GM18861 (cell line): Measurements from ENCODE around the gene AKAP13.

ENCODE experiments used
- ATAC-seq: cut with Tn5 transposase; IDR thresholded peaks from one replicate; pipeline ENCODE4 v1.9.1; 2021; ENCODE audit not compliant: unreplicated experiment

Gene AKAP13

DNA sequence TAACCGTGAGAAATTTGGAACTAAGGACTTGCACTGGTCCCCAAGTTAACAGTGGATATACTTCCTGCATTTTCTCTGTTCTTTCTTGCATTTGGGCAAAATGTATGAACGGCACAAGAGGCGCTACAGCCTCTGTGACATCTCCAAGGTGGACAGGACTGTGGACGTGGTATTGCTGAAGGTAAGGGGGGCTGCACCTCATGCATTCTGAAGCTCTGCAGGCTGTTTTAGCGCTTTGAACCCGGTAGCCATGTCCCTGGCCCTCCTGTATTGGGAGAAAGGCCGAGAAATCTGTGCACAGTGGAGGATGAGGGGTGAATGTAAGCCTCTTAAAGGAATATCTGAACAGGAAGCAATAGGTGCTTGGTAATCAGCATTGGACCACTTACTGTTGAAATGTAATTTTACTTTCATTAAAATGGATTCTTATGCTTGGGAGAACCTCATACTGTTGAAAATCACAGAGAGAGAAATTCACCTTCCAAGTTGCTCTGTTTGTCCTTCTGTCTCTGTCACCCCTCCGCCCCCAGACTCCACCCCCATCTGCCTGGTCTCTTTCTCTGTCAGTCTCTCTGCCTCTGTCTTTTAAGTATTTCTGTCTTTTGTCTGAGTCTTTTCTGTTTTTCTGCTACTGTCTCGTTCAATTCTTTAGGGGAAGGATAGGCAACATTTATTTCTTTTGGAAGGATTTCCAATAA, 239.7 kb downstream of the AKAP13 start:
- no peak for ATAC-seq

DNA sequence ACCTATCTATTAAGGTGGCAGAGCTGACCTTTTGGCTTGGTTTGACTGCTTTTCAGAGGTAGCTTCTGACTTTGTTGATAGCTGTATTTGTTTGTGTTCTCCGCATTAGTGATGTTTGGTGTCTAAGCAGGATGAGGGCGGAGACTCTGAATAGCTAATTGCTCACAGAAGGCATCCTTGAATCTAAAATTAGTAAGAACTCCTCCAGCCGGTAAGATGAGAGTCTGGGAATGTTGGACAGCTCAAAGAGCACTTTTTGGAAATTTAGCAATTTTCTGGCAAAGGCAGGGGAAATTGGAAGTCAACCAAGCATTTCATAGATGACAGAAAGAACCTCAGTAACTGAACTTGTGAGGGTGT, 240.3 kb downstream of the AKAP13 start:
- no peak for ATAC-seq

DNA sequence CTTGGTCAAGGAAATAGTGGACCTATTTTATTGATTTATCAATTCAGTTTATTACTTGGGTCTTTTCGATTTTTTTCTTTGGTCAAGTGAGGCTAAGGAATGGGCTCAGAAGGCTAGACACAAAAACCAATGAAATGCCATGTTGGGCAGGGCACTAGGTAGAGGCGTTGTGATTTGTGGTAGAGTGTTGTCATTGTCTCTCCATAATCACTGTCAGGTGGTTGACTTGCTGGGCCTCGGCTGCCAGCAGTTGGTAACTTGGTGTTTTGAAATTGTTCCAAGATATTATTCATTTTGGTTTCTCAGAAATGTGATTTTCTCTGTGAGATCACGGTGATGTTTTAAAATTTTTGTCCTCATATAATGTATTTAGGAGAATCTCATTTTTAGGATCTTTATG, 240.7 kb downstream of the AKAP13 start:
- ATAC-seq, result no peak

DNA sequence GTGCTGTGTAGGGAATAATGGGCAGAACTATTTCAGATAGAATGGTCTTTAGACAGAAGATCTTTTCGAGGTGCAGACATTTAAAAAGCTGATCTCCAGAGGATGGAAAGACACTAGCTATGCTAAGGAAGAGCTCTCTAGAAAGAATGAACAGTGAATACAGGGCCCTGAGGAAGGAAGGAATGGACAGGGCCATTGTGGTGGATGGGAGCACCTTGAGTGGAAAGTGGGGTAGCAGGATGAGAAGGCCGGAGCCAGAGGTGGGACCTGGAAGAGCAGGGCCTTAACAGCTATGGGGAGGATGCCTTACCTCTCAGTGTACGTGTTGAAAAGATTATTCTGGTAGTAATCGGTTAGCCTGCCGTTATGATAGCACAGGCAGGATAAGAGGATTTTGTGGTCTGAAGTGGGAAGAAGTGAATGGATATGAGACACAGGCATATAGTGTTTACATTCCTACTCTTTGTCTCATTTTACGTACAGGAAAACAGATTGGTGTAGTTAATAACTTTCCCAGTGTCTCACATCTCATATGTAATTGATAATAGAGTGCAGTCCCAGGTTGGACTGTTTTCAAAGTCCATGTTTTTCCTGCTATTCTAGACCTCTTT, 241.9 kb downstream of the AKAP13 start:
- ATAC-seq, result no peak

DNA sequence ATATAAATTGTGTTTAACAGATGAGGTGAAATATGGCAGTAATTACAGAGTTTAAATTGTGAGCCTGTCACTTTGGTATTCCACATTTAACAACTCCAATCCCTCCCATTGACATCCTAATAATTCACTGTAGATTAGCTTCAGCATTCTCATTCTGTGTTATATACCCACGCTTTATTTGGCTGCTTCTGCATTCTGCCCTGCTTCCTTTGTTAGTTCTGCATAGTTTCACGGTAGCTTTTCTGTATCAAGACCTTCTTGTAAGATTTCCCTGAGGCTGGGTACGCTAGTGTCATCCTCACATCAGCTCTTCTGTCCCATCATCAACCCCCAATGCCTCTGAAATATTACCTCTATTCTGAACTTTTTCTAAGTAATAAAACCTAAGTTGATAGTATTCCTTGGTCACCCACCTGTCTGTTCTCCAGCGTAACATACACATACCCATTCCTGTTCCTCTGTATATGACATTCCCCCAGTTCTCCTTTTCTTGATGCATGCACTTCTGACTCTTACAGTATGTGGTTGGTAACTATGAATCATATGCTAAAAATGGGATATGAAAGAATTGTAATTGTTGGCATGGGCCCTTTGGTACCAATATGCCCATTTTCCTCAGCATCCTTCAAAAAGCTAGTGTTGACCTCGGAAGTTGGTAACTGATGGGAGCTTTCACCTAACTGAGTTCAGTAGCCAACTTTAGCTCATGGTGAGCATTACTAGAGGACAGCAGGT, 243.1 kb downstream of the AKAP13 start:
- no peak for ATAC-seq

DNA sequence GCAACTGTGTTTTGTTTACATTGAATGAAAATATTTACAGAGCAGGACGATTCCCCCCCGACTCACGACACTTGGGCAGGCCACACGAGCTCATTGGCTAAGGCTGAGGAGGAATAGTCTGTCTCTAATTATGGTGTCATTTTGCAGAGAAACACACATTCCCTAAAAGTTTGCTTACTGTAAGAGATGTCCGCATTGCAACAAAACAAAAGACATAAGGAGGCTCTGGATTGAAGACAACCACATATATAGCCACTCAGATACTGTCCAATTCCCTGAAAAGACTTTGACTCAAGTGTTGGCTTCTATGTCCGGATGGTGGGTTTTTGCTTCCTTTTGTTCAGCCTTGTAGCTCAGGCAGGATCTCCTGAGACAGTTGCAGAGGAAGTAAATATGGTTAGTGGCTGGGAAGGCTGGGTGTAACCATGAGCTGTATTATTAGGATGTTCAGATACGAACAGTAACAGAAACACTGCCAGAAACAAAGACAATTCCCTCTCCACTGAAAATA, 243.9 kb downstream of the AKAP13 start:
- ATAC-seq, result no peak

DNA sequence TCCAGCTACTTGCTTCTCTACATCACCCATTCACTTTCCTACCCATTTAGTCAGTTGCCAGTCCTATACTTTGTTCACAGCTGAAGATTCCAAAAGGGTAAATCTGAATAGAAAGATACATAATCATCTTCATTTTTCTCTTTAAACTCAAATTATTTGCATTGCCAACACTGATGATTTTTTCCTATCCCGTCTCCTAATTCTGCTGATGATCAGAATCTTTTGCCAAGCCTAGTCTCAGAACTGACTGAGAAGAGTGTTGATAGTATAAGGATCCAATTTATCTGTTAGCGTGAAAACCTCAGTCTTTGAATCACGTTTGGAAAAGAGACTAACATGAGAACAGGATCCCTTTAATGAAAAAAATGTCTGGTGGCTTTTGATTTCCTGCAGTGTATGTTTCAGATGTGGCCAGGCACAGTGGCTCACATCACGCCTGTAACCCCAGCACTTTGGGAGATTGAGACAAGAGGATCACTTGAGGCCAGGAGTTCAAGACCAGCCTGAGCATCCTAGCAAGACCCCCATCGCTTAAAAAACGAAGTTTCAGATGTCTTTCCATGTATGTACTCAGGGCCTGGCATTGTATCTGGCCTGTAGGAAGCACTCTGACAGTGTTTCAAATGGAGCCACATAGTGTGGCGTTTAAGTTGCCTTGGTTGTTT, 244.9 kb downstream of the AKAP13 start:
- ATAC-seq, result no peak

DNA sequence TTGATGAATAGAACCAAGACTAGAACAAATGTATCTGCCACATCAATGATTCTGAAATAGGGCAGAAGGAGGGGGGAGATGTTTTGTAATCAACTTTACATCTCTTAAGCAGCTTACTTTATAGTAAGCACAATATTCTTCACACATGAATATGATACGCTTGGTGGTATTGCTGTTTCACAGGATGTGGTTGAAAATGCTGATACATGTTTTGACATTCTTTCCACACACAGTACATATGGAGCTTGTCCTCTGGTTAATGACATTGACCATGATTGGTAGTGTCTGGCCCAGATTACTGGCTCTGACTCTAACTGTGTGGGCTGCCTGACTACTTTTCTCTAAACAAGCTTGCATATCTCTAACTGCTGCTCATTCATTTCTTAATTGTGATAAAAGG, 245.5 kb downstream of the AKAP13 start:
- ATAC-seq, result peak; percentile 72

DNA sequence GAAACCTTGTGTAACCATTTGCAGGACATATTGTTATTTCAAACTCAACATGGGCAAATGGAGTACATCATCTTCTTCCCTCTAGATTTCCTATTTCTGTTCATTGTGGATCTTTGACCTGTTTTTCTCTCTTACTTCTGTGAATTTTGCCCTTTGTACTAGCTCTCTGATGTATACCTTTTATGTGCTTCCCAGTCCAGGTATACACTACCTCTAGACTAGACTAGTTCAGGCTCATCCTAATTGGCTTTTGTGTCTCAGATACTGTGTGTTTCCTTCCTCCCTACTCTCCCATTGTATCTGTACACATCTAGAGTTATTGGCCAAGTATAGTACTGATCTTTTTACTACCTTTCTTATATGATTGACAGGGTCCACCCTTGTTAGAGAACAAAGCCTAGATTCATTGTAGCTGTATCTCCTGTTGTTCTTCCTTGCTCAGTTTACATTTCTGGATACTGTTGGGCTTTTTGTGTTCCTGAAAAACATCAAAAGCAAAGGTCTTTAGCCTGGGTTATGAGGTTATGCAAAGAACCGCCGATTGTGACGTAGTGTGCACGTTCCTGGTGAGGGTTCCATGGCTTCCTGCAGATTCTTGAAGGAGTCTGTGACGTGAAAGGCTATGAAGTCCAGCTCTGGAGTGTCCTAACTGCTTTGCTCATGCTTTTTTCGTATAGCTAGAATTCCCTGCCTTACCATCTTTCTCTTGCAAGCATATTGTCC, 247.0 kb downstream of the AKAP13 start:
- no peak for ATAC-seq

DNA sequence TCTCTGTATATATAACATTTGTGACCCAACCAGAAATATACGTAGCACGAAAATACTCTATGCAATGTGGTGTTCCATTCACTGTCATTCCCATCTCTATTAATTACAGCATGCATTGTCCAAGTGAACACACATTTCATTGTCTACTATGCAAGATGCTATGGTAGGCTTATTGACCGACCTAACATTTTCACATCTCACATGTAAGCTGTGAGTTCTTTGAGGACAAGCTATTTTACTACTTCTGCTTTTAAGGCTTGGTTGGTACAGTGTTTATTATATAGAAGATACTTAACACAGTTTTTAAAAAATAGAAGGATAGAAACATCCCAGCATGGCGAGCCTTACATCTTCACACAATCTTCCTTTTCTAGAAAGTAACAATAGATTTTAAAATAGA, 249.9 kb downstream of the AKAP13 start:
- no peak for ATAC-seq

DNA sequence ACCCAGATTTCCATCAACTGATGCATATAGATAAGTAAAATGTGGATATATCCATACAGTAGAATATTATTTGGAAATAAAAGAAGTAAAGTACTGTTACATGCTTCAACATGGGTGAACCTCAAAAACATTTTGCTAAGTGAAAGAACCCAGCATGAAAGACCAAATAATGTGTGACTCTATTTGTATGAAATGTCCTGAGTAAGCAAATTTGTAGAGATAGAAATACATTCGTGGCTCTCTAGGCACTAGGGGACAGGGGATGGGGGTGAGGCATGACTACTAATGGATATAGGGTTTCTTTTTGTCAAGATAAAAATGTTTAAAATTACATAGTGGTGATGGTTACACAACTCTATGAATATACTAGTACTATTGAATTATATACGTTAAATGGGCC, 250.6 kb downstream of the AKAP13 start:
- ATAC-seq, result no peak

DNA sequence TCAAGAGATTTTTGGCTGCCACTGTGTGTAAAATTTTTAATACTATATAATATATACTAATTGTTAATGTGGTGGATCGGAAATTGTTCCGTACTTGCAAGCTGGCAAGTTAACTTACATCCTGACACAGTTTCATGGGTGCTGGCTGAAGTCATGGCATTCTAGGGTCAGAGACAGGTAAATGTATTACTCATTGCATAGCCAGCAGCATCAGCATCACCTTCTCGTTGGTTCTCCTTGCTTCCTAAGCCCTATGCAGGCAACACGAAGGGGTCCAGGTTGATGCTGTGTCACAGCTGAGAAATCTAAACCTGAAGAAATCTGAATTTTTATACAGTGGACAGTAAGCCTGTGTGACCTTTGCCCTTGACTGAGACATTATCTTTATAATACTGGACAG, 251.6 kb downstream of the AKAP13 start:
- ATAC-seq, result no peak

DNA sequence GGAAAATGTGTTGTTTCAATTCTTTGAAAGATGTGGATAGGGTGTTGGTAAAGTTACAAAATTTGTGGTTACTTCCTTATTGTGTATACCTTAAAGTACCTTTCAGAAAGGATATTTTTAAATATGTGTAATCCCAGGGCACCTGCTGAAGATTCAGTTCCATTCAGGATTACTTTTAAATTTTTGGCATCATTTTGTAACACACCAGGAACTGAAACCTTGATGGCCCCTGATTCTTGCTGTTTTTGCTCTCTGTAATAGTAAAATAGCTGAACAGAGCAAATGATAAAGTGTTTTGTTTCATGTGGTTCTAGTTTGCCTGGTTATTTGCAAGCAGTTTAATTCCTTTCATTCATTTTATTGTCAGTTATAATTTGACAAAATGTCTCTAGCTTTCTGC, 253.5 kb downstream of the AKAP13 start:
- no peak for ATAC-seq

DNA sequence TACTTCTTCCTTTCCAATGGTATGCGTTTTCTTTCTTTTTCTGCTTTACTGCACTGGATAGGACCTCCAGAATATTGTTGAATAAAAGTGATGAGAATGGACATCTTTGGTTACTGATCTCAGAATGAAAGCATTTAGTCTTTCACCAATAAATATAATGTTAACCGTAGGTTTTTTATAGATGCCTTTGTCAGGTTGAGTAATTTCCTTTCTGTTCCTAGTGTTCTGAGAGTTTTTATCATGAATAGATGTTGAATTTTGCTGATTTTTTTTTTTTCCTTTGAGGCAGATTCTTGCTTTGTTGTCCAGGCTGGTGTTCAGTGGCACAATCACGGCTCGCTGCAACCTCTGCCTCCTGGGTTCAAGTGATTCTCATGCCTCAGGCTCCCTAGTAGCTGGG, 255.9 kb downstream of the AKAP13 start:
- no peak for ATAC-seq

DNA sequence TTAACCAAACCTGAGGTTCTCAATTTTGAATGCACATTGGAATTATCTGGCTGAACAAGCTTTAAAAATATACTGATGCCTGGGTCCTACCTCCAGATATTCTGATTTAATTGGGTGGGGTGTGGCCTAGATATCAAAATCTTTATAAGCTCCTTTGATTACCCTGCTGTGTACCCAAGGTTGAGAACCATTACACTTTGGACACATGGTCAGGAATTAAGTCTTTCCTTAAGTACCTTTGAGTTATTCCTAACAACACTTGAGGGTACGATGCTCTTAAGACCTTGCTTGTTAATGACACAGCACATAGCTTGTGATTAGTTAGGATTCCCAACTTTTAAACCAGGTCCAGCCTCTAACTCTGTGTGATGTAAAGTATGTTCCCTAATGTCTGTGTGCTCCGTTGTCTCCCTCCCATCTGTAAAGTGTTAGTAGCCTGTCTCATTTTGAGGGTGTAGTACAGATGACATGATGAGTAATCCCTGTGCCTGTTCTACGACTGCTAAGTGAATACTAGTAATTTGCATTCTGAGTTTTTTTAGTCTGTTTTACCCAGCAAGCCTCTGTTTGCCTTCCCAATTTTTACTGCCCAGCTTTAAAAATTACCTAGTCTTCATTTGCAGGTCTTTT, 259.5 kb downstream of the AKAP13 start:
- peak; percentile 84 for ATAC-seq

DNA sequence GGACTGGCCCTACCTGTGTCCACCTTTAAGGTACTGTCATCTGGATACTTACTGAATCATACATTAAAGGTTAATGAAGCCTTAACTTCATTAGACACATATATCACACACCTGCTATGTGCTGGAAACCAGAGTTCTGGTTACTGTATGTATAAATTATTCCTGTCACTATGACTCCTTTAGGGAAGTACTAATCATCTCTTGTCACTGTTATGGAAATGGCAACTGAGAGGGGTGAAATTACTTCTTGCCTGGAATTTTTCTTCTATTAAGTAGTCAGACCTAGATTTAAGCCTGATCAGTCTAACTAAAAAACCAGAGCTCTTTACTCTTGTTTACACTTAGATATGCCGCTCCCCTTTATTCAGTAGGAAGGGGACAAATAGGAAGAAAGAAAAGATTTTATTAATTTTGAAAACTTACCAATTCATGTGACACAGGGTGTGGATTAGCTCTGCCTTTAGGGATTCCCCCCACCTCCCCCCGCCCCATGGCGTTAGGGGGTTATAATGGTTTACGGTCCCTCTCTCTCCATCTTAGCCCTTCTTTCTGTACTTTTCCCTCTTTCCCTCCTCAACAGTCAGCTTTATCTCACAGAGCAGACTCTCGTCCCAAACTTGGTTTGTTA, 261.8 kb downstream of the AKAP13 start:
- ATAC-seq, result no peak

DNA sequence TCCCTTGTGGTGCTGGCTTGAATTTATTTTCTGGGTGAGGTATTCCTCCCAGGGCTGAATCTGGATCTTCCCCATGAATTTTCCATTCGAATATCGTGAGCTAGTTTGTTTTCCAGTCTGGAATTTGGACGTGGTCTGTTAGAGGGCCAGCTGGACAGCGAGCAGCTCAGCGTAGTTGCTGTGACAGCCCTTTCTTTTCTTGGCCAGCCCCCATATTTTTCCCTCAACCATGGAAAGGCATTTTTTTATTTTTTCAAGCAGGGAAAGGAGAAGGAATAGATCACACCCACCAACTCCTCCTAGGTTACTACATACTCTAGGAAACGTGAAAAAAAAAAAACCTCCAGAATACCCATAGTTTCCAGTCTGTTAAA, 262.3 kb downstream of the AKAP13 start:
- ATAC-seq, result no peak

DNA sequence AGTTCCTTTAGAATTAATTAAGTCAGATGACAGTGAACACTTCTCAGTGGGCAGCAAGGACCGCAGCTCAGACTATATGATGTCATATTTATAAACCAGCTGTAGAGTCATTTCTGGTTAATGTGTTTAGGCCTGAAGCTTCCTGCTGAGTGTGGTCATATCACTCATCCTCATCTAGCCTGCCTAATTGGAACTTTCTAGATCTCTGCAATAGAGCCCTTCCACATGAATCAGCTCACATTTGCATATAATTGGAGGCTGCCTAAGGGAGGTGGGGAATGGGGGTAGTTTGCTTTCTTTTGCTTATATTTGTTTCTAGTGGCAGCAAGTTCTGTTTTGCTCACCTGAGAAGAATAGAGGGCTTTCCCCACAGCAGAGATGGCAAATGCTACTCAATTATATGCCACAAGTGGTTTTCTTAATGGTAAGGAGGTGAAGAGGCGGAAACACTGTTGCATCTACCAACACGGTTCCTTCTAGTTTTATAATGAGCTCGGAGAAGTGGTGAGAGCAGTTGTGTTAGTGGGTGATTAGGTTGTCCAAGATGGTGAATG, 266.2 kb downstream of the AKAP13 start:
- ATAC-seq, result peak; percentile 80

DNA sequence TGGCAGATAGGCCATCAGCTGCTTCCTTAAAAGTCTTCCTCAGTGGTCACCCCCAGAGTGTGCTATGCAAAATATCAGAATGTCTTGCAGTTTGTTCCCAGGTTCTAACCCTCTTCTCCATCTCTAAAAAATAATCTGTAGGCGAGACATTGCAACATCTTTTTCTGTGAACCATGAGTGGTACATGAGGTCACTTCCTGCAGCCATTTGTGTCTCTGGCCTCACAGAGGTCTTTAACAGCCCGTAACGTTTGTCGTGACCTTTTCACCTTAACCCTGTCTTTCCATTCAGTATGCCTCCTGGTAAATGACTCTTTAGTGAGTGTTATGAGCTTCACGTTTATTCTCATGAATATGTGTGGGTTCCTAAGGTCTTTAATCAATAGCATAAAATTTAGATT, 269.0 kb downstream of the AKAP13 start:
- ATAC-seq, result no peak

DNA sequence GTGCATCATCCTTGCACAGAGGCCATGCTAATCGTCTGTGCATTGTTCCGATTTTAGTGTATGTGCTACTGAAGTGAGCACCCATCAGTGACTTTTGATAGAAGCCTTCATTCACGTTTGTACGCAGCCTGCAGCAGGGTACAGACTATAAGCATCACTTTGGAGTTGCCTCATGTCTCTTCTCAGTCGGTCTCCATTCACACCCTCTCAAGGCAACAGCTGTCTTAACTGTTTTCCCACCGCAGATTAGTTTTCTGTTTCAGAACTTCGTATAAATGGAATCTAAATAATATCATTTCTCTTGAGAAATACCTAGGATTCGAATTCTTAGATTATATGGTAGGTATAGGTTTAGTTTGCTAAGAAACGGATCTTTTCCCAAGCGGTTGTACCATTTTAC, 271.1 kb downstream of the AKAP13 start:
- no peak for ATAC-seq
